ENCODE results near the gene TFEB.

TFEB gene

DNA sequence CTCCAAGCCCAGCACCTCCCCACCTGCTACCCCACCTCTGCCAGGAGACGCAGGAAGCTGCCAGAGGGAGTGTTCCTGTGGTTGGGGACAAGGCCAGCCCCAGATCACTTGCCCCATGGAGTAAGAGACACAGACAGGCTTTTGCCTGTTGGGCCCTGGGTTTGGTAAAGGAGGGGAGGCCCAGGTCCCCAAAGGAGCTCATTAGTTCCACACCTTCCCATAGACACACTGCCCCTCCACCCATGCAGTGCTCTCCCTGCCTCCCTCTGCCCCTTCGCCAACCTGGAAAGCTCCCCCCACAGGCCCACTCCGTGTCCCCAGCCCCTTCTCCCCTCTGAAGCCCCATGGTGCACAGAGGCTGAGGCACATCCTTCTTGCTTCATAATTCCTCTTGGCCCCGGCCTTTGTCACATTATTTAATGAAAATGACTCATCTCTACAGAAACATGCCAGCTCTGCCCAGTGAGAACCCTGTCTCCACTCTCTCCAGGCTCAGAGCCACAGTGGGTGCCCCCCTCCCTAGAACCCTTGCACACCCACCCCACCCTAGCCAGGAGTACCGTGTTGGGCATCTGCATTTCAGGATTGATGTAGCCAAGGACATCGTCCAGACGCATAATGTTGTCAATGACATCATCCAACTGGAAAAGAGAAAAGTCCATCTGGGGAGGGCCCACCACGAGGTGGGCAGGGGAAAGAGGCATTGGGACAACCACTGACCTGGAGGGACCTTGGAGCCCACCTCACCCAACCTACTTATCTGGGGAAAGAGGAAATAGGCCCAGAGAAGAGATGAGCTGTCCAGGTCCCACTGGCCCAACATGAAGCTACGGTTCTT is 46.0 kb downstream of the TFEB start:
- TF ChIP-seq CTCF (IDR thresholded peaks at IDR 0.05) = no peak

GRCh38 chr6:41688256-41688965 is 47.0 kb downstream of the TFEB start:
- TF ChIP-seq CTCF (IDR thresholded peaks at IDR 0.05) = no peak

DNA sequence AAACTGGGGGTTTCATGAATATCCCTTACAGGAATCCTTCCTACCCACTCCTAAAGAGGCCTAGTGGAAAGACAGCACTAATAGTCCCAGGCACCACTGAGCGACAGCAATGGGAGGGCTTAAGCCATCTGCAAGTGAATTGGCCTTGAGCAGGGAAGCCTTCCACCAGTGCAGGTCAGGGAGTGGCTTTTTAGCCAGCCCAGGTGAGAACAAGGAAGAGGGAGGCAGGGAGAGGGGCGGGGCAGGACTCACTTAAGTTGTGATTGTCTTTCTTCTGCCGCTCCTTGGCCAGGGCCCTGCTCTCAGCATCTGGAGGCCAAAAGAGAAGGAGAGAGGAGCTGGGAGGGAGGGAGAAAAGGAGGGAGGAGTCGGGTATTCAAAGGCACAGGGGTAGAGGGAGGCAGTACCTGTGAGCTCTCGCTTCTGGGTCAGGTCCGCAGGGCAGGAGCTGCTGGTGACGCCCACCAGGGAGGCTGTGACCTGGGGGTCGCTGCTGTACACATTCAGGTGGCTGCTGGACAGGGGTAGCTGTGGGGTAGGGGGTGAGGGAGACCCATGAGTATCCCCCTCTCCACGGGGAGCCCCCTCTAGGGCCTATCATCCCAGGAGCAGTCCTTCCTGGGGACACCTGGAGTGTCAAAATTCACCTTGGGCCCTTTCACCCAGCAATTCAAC is 47.8 kb downstream of the TFEB start:
- no peak for TF ChIP-seq CTCF (IDR thresholded peaks at IDR 0.05)

GRCh38 chr6:41685641-41686380 is 49.6 kb downstream of the TFEB start:
- TF ChIP-seq CTCF (IDR thresholded peaks at IDR 0.05) = no peak

DNA sequence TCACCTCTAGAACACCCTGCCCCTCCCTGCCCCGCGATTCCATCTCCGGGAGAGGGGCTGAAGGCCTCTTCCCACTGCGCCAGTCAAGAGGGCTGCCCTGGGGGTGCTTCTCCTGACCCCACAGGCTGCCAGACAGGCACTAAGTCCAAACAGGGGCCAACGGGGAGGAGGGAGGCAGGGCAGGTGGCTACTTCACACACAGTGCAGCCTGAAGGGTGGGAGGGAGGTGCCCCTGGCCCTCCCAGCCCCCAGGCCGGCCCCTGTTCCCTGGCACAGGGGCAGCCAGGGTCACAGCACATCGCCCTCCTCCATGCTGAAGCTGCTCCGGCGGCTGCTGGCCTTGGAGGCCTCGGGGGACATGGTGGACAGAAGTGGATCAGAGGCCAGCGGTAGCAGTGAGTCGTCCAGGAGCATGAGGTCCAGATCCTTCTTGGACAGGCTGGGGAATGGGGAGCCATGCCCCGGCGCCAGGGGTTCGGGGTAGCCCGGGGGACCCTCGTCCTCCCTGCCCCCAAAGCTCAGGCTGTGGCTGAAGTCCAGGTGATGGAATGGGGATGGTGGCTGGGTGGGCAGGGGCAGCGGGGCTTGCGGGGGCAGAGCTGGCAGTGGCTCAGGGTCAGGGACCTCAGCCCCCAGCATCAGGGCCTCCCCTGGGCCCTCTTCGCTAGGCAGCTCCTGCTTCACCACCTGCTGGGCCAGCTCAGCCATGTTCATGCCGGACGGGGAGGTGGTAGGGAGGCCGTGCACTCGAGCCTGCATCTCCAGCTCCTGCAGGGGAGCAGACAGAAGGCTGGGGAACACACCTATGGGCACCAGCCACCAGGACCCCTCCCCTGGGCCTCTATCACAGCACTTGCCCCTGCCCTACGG is 50.9 kb downstream of the TFEB start:
- TF ChIP-seq CTCF (IDR thresholded peaks at IDR 0.05) = no peak

- TF ChIP-seq CTCF (IDR thresholded peaks at IDR 0.05) = peak; percentile 84
Measured at GRCh38 chr6:41683523-41684310, 51.7 kb downstream of the TFEB start.

All from LNCAP (cell line).